ENCODE results near the gene APH1A.
A peak's percentile ranks its signal among the peaks of the same experiment; 100 is the strongest.
"Not testable (repeated sequence)": the region's sequence is repeated elsewhere in the genome, so short reads cannot be mapped to it uniquely, and the experiment has no call there.

Gene APH1A

DNA sequence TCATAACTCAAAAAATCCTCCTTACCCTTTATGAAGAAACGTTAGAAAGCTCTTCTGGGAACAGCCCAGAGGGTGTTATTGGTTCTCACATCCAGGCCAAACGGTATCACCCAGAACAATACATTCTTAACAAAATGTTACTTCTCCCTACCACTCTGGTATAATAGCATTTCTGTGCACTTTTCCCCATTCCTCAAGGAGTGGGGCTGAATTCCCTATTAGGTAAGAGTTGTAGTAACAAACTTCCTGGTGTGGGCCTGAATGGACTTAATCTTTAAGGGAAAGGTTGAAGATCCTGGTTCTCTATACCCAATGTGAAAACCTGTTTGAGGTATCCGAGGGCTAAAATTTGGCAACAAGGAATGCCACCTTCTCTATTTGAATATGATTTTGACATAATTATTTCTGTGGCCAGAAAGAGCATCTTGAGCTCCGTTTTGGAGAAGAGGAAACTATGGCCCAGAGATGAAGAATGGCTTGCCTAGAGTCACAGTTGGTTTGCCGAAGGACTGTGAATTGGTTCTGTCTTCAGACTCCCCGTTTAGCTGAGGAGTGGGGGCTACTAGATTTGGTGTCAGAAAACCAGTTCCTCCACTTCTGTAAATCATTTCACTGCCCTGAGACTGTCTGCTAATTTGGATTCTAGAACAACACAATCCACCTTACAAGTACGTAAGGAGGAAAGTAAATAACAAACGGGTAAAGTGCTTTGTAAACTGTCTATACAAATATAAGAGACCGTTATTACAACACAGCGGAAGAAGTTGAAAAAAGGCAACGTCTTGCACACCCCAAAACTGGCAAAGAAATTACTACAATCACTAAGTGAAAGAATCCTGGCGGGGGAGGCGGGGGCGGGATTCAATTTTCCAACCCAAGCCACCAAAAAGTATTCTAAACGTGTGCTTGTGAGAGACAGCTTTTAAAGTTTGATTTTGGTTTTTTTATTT, 35.2 kb downstream of the APH1A start:
- Mint-ChIP-seq H3K4me1 (ENCODE audit: low read depth) (peaks cover 17% of the 10 kb centered on the region), H3K27ac (no peak overlapping the region), H3K27me3 (ENCODE audit: low read depth) (no peaks in the 10 kb centered on the region), H3K4me3 (peak overlapping the region; percentile 86), H3K9me3 (no peaks in the 10 kb centered on the region), H3K36me3 (ENCODE audit: low read depth) (peaks cover 24% of the 10 kb centered on the region)
- DNase-seq (ENCODE audit: low spot score), result peak; percentile 19

DNA sequence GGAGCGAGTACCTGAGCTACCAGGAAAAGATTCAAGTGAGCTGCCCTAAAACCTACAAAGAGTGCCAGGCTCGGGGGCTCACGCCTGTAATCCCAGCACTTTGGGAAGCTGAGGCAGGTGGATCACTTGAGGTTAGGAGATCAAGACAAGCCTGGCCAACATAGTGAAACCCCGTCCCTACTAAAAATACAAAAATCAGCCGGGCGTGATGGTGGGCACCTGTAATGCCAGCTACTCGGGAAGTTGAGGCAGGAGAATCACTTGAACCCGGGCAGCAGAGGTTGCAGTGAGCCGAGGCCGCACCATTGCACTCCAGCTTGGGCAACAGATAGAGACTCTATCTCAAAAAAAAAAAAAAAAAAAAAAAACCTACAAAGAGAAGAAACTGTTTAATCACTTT, 35.9 kb downstream of the APH1A start:
- H3K9me3 Mint-ChIP-seq; DNase-seq (ENCODE audit: low spot score); H3K27me3 Mint-ChIP-seq (ENCODE audit: low read depth); H3K27ac Mint-ChIP-seq: not testable (repeated sequence)
- H3K4me1 Mint-ChIP-seq (ENCODE audit: low read depth), result peaks cover 17% of the 10 kb centered on the region
- H3K4me3 Mint-ChIP-seq, result peak overlapping the region; percentile 86
- peaks cover 28% of the 10 kb centered on the region for H3K36me3 Mint-ChIP-seq (ENCODE audit: low read depth)

DNA sequence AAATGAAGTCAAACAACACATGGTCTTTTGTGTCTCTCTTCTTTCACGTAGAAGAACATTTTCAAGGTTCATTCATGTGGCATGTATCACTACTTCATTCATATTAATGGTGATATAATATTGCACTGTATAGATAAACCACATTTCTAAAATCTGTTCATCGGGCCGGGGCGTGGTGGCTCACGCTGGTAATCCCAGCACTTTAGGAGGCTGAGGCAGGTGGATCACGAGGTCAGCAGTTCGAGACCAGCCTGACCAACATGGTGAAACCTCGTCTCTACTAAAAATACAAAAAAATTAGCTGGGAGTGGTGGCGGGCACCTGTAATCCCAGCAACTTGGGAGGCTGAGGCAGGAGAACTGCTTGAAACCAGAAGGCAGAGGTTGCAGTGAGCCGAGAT, 40.6 kb downstream of the APH1A start:
- not testable (repeated sequence) for H3K27me3 Mint-ChIP-seq (ENCODE audit: low read depth); DNase-seq (ENCODE audit: low spot score); H3K27ac Mint-ChIP-seq; H3K9me3 Mint-ChIP-seq; H3K4me3 Mint-ChIP-seq
- Mint-ChIP-seq H3K4me1 (ENCODE audit: low read depth) (peaks cover 10% of the 10 kb centered on the region), H3K36me3 (ENCODE audit: low read depth) (peaks cover 55% of the 10 kb centered on the region)

DNA sequence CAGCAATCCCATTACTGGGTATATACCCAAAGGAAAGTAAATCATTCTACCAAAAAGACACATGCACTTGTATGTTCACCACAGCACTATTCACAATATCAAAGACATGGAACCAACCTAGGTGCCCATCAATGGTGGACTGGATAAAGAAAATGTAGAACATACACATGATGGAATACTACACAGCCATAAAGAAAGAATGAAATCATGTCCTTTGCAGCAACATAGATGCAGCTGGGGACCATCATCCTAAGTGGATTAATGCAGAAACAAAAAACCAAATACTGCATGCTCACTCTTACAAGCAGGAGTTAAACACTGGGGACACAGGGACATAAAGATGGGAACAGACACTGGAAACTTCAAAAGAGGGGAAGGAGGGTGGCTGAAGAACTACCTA, 41.6 kb downstream of the APH1A start:
- DNase-seq (ENCODE audit: low spot score), result no peak
- Mint-ChIP-seq H3K27me3 (ENCODE audit: low read depth) (no peaks in the 10 kb centered on the region), H3K4me3 (no peak overlapping the region), H3K9me3 (no peaks in the 10 kb centered on the region), H3K27ac (no peak overlapping the region), H3K36me3 (ENCODE audit: low read depth) (peaks cover 58% of the 10 kb centered on the region), H3K4me1 (ENCODE audit: low read depth) (peaks cover 9% of the 10 kb centered on the region)

DNA sequence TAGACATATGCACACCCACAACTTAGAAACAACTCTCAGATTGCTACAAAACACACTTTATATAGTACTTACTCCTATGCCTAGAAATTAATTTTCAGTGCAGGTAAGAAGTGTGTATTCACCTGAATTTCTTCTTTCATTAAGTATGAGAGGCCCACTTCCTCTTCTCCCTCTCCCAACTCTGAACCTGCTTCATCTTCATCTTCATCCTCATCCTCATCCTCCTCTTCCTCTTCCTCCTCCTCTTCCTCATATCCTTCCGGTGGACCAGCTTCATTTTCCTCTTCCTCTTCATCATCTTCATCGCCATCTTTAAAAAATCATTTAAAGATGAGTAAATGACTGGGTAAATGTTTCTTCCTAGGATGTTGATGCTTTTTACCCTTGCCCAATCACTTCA, 42.3 kb downstream of the APH1A start:
- H3K36me3 Mint-ChIP-seq (ENCODE audit: low read depth), result peaks cover 61% of the 10 kb centered on the region

DNA sequence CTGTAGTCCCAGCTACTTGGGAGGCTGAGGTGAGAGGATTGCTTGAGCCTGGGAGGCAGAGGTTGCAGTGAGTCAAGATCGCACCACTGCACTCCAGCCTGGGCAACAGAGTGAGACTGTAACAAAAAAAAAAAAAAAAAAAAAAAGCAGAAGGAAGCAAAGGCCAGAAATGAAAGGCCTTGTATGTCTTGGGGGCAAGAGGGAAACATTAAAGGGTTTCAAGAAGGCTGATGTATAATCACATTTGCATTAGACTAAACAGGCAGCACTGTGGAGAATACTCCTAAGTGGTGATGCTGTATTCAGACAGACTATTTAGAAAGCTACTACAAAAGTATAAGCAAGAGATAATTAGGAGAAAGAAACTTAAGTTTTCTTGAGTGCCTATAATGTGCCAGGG, 43.3 kb downstream of the APH1A start:
- H3K4me3 Mint-ChIP-seq, result no peak overlapping the region
- no peaks in the 10 kb centered on the region for H3K9me3 Mint-ChIP-seq
- H3K36me3 Mint-ChIP-seq (ENCODE audit: low read depth), result peaks cover 57% of the 10 kb centered on the region
- H3K27me3 Mint-ChIP-seq (ENCODE audit: low read depth), result no peaks in the 10 kb centered on the region
- DNase-seq (ENCODE audit: low spot score), result no peak
- no peak overlapping the region for H3K27ac Mint-ChIP-seq
- peaks cover 9% of the 10 kb centered on the region for H3K4me1 Mint-ChIP-seq (ENCODE audit: low read depth)

More for the DNA sequence above, 42.3 kb downstream of the APH1A start:
- Mint-ChIP-seq H3K27ac (peak overlapping the region; percentile 60), H3K9me3 (no peaks in the 10 kb centered on the region), H3K4me3 (no peak overlapping the region), H3K27me3 (ENCODE audit: low read depth) (no peaks in the 10 kb centered on the region), H3K4me1 (ENCODE audit: low read depth) (peaks cover 9% of the 10 kb centered on the region)
- no peak for DNase-seq (ENCODE audit: low spot score)

DNA sequence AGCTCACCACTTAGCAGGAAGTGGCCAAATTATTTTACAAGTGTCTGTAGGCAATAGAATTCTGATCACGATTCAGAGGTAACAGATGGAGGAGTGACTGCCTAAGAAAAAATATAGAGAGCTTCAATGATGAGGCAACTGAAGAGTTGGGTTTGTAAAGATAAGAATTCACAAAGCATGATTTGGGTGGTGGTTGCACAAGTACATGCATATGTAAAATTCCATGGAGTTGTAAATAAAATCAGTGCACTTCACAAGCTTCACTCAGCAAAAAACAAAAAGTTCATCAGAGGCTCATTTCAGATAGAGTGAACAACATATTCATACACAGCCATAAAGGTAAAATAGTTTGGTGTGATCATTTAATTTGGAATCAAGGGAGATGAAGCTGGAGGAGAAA, 43.8 kb downstream of the APH1A start:
- DNase-seq (ENCODE audit: low spot score), result no peak
- H3K4me1 Mint-ChIP-seq (ENCODE audit: low read depth), result peaks cover 9% of the 10 kb centered on the region
- no peaks in the 10 kb centered on the region for H3K27me3 Mint-ChIP-seq (ENCODE audit: low read depth)
- no peak overlapping the region for H3K27ac Mint-ChIP-seq
- H3K9me3 Mint-ChIP-seq, result no peaks in the 10 kb centered on the region
- H3K4me3 Mint-ChIP-seq, result no peak overlapping the region
- H3K36me3 Mint-ChIP-seq (ENCODE audit: low read depth), result peaks cover 54% of the 10 kb centered on the region

DNA sequence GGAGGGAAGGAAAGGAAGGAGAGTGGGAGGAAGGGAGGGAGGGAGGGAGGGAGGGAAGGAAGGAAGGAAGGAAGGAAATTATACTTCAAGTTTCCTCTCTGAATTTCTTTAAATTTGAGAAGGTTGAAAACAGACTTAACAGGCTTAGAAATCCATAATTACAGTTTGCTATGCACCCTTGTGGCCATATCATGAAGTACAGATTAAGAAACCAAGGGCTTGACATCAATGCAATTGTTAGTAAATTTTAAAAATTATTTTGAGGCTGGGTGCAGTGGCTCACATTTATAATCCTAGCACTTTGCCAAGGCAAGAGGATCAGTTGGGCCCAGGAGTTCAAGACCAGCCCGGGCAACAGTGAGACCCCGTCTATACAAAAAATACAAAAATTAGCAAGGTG, 47.3 kb downstream of the APH1A start:
- Mint-ChIP-seq H3K9me3 (no peaks in the 10 kb centered on the region), H3K27me3 (ENCODE audit: low read depth) (no peaks in the 10 kb centered on the region), H3K27ac (no peak overlapping the region), H3K4me3 (no peak overlapping the region), H3K36me3 (ENCODE audit: low read depth) (peaks cover 44% of the 10 kb centered on the region), H3K4me1 (ENCODE audit: low read depth) (peaks cover 6% of the 10 kb centered on the region)
- no peak for DNase-seq (ENCODE audit: low spot score)

DNA sequence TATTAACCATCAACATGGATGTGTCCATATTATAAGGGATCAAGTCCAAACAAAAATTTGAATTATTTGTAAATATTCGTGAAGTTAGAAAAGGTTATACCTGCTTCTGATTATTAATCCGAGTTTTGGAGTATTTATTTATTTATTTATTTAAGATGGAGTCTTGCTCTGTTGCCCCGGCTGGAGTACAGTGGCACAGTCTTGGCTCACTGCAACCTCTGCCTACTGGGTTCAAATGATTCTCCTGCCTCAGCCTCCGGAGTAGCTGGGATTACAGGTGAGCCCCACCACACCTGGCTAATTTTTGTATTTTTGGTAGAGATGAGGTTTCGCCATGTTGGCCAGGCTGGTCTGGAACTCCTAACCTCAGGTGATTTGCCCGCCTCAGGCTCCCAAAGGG, 53.0 kb downstream of the APH1A start:
- H3K27me3 Mint-ChIP-seq (ENCODE audit: low read depth); H3K27ac Mint-ChIP-seq; DNase-seq (ENCODE audit: low spot score); H3K9me3 Mint-ChIP-seq; H3K4me3 Mint-ChIP-seq: not testable (repeated sequence)
- Mint-ChIP-seq H3K36me3 (ENCODE audit: low read depth) (peaks cover 19% of the 10 kb centered on the region), H3K4me1 (ENCODE audit: low read depth) (peaks cover 14% of the 10 kb centered on the region)

Measured in T-helper 2 cell treated with Interferon-gamma antibody and Interleukin-4, amounts not matched to agents 5 μg/mL and 100 μg/mL, for 36 hours (primary cell).